ENCODE measurements around the gene PDAP1.
"Not testable (repeated sequence)": the region's sequence is repeated elsewhere in the genome, so short reads cannot be mapped to it uniquely, and the experiment has no call there.

DNA sequence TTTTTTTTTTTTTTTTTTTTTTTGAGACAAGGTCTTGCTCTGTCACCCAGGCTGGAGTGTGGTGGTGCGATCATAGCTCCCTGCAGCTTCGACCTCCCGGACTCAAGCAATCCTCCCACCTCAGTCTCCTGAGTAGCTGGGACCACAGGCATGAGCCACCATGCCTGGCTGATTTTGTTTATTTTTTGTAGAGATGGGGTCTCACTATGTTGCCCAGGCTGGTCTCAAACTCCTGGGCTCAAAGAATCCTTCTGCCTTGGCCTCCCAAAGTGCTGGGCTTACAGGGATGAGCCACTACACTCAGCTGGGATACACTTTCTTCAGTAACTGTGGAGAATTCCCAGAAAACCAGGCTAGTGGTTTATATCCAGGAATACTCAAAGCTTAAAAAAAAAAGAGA lies 57.8 kb downstream of the PDAP1 start:
- TF ChIP-seq, protein P1, sequence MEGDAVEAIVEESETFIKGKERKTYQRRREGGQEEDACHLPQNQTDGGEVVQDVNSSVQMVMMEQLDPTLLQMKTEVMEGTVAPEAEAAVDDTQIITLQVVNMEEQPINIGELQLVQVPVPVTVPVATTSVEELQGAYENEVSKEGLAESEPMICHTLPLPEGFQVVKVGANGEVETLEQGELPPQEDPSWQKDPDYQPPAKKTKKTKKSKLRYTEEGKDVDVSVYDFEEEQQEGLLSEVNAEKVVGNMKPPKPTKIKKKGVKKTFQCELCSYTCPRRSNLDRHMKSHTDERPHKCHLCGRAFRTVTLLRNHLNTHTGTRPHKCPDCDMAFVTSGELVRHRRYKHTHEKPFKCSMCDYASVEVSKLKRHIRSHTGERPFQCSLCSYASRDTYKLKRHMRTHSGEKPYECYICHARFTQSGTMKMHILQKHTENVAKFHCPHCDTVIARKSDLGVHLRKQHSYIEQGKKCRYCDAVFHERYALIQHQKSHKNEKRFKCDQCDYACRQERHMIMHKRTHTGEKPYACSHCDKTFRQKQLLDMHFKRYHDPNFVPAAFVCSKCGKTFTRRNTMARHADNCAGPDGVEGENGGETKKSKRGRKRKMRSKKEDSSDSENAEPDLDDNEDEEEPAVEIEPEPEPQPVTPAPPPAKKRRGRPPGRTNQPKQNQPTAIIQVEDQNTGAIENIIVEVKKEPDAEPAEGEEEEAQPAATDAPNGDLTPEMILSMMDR (IDR thresholded peaks at IDR 0.05; ENCODE audit: low read depth, low read length, missing input control), result not testable (repeated sequence)
- not testable (repeated sequence) for TF ChIP-seq HNF4G (IDR thresholded peaks at IDR 0.05)

All from liver (tissue), 3 donors.